NCI-H2227 treated with DMSO at 0.1 percent for 48 hours (cell line): ENCODE data around the gene TMEM120A.

Experiments
- DNase-seq: peaks from one replicate; lab custom pipeline; 2025; lab: John Stamatoyannopoulos, UW

TMEM120A gene

DNA sequence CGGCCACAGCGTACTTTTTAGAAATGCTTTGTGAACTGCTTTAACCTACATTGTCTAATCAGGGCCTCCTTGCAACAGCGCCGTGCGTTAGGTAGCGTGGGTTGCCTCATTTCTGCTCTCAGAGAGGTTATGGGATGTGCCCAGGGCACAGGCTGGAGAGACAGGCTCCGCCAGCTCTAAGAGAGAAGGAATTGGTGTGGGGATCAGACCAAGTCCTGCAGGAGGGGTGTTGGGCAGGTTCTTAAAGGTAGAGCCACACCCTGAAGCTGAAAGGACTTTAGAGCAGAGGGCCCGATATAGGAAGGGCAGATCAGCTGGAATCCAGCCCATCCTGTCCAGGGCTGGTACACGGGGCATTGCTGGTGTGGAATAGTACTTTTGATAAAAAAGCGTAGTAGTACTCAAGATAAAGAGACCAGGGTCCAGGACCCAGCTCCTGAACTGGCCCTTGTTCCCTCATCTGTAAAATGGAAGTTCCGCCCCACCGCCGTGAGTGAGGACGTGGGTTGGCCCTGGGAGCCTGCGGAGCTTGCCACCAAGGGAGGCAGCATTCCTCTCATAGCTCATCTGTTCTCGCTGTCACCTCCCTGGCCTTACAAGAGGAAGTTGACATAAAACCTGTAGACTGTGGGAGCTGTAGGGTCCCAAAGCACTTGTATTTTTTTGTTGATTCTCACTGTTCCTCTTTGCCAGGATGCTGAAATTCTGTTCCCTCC lies 37.2 kb downstream of the TMEM120A start:
- DNase-seq, result no peak

DNA sequence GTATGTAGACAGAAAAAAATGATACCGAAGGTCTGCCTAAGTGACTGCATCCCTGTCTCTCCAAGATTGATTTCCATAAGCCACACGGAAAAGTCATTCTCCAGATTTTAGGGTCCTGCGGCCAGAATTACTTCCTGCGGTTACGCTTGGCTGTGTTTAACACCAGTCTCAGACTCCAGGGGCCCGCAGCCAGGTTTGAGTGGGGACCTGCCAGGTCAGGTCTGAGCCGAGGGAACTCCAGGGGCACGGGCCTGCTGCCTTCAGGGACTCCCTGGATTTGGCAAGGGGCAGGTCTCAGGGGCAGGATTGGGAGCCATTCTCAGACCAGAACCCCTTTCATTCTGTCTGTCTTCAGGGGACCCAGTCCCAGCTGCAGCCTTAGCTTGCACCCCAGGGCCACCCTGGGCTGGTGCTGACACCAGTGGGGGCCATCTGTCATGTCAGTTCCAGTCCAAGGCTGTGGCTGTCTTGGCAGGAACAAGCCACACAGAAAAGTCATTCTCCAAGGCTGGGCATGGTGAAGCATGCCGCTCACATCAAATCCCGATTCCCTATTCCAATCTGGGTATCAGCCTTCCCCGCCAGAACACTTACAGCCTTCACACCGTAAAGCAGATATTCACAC lies 39.0 kb downstream of the TMEM120A start:
- DNase-seq, result no peak

- no peak for DNase-seq
Observed at GRCh38 chr7:75953931-75954330, 40.5 kb downstream of the TMEM120A start.

DNA sequence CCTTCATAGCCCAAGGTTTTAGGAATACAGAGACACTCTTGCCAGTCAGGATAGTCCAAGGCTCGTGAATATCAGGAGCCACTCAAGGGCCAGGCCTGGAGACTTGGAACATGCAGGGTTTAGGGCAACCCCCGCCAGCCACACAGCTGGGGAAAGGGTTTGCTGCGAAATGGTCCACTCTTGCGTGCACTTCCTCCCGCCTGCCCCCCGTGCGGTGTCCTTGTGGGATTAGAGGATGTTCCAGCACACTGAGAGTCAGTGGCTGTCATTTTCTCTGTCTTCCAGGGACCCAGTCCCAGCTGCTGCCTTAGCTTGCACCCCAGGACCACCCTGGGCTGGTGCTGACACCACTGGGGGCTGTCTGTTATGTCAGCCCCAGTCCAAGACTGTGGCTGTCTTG lies 41.0 kb downstream of the TMEM120A start:
- no peak for DNase-seq

- no peak for DNase-seq
Observed at GRCh38 chr7:75951506-75951905, 42.9 kb downstream of the TMEM120A start.

DNA sequence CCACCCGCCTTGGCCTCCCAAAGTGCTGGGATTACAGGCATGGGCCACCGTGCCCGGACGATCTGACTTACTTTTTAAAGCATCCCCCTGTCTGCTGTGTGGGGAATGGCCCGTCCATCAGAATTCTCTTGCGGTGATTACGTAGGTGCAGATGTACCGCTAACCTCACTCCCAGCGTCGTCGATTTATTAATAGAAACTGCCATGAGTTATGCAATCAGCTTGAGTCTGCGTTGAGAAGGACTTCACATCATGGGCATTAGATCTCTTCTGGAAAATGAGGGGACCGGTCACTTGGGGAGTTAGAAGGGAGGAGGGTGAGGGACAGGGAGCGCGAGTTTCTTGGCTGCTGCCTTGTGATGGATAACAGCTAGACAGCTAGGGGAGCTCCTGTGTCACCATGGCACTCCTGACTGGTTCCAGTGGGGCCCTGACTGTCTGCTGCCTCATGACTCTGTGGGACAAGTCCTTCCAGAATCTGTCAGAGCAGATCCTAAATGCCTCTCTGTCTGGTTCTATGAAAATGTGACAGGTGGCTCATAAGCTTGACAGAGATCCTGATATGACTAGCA lies 44.2 kb downstream of the TMEM120A start:
- DNase-seq, result no peak

DNA sequence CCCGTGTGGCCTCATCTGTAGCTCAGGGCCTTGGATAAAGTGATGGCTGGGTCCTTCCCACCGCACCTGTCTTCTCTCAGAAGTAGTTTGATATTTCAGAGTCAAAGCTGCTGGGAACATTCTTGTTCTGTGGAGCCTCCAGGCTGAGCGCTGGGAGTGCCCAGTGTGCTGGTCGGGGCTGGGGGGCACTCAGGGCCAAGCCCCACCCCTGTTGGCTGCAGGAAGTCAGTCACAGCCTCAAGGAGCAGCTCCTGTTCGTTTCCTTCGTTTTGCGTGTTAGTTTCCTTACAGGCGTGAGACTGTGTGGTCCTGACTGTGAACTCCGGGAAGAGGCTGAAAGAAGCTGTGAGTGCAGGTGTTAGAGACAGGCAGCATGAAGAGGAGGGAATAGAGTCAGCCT lies 46.2 kb downstream of the TMEM120A start:
- DNase-seq, result no peak

GRCh38 chr7:75946207-75946855 lies 48.1 kb downstream of the TMEM120A start:
- DNase-seq, result no peak

- DNase-seq, result no peak
Observed at GRCh38 chr7:75945297-75946168, 48.9 kb downstream of the TMEM120A start.

DNA sequence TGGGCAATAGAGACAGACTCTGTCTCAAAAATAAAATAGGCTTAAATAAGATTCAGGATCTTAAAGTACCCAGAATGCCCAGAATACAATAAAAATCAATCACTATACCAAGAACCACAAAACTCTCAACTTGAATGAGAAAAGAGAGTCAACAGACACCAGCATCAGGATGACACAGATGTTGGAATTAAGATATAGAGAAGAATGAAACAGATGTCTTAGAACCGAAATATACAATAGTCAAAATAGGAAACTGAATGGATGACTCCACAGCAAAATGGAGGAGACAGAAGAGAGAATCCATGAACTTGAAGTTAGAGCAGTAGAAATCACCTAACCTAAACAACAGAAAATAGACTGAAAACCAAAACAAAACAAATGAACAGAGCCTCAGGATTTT lies 49.9 kb downstream of the TMEM120A start:
- no peak for DNase-seq

GRCh38 chr7:75943864-75944263 lies 50.5 kb downstream of the TMEM120A start:
- no peak for DNase-seq

GRCh38 chr7:75938921-75939320 lies 55.5 kb downstream of the TMEM120A start:
- DNase-seq, result no peak

GRCh38 chr7:75937958-75938786 lies 56.2 kb downstream of the TMEM120A start:
- no peak for DNase-seq
